Neutrophil (primary cell): ENCODE results near the gene FGFBP3.
"Not testable (repeated sequence)": the region's sequence is repeated elsewhere in the genome, so short reads cannot be mapped to it uniquely, and the experiment has no call there.

Source experiments
- H3K27ac ChIP-seq: fragments of 200-600 bp; sonication (generic); 2 replicates; pipeline ENCODE4 v1.5.1; 2016; ENCODE audit warnings: mild to moderate bottlenecking, moderate library complexity
- H3K27me3 ChIP-seq: fragments of 200-600 bp; sonication (generic); 2 replicates; pipeline ENCODE4 v1.6.0; 2016; ENCODE audit warnings: mild to moderate bottlenecking
- H3K36me3 ChIP-seq: fragments of 200-600 bp; sonication (generic); 2 replicates; pipeline ENCODE4 v1.5.1; 2017
- H3K4me1 ChIP-seq, 2 experiments: fragments of 200-600 bp in 1 of 2; sonication (generic) in 1 of 2; 1 replicate in 1 of 2; 2 replicates in 1 of 2; pipeline versions ENCODE4 v1.5.1 to v1.6.1; 2013 to 2016; ENCODE audit warnings: low read depth in 1 of 2, low read length in 1 of 2, mild to moderate bottlenecking in 1 of 2, moderate library complexity in 1 of 2; ENCODE audit not compliant: control insufficient read depth in 1 of 2, insufficient read depth in 1 of 2
- H3K4me3 ChIP-seq, 2 experiments: fragments of 200-600 bp in 1 of 2; sonication (generic) in 1 of 2; 1 replicate in 1 of 2; 2 replicates in 1 of 2; pipeline ENCODE4 v1.5.1; 2013 to 2016; ENCODE audit warnings: low read depth in 1 of 2, low read length in 1 of 2, mild to moderate bottlenecking in 1 of 2, moderate library complexity in 1 of 2
- H3K9me3 ChIP-seq: fragments of 200-600 bp; sonication (generic); 2 replicates; pipeline ENCODE4 v1.5.1; 2016
- CTCF ChIP-seq: fragments of 200-600 bp; sonication (generic); IDR thresholded peaks from 2 replicates; pipeline ENCODE4 v1.5.1; 2016; ENCODE audit warnings: antibody characterized with exemption

FGFBP3 gene

GRCh38 chr10:91897421-91897820, 11.9 kb downstream of the FGFBP3 start:
- TF ChIP-seq CTCF = no peak
- H3K36me3 ChIP-seq = no peaks in the 10 kb centered on the region
- H3K4me1 ChIP-seq = peaks cover 8 to 10% of the 10 kb centered on the region in 2 experiments
- H3K27me3 ChIP-seq = no peaks in the 10 kb centered on the region
- no peaks in the 10 kb centered on the region for H3K9me3 ChIP-seq
- H3K4me3 ChIP-seq = no peak overlapping the region
- no peak overlapping the region for H3K27ac ChIP-seq

- no peak for TF ChIP-seq CTCF
- no peaks in the 10 kb centered on the region for H3K9me3 ChIP-seq
- H3K27ac ChIP-seq = no peak overlapping the region
- no peaks in the 10 kb centered on the region for H3K36me3 ChIP-seq
- H3K27me3 ChIP-seq = no peaks in the 10 kb centered on the region
- H3K4me3 ChIP-seq = no peak overlapping the region
- no peaks in the 10 kb centered on the region for H3K4me1 ChIP-seq
These were observed 13.0 kb downstream of the FGFBP3 start for GRCh38 chr10:91896212-91896756.

GRCh38 chr10:91894261-91894685, 15.0 kb downstream of the FGFBP3 start:
- H3K27me3 ChIP-seq = peaks cover 14% of the 10 kb centered on the region
- not testable (repeated sequence) for H3K4me1 ChIP-seq, H3K9me3 ChIP-seq, H3K27ac ChIP-seq, H3K4me3 ChIP-seq, H3K36me3 ChIP-seq

- H3K27me3 ChIP-seq = peaks cover 27% of the 10 kb centered on the region
These were observed 16.2 kb downstream of the FGFBP3 start for GRCh38 chr10:91893051-91893450.

GRCh38 chr10:91891125-91892001, 17.9 kb downstream of the FGFBP3 start:
- Histone ChIP-seq H3K4me1 (peaks cover 9 to 11% of the 10 kb centered on the region in 2 experiments), H3K9me3 (no peaks in the 10 kb centered on the region), H3K36me3 (no peaks in the 10 kb centered on the region), H3K27me3 (peaks cover 44% of the 10 kb centered on the region), H3K27ac (no peak overlapping the region), H3K4me3 (no peak overlapping the region)
- TF ChIP-seq CTCF = no peak

More at GRCh38 chr10:91893051-91893450, 16.2 kb downstream of the FGFBP3 start:
- H3K4me1 ChIP-seq = peaks cover 0 to under 1% of the 10 kb centered on the region in 2 experiments
- H3K4me3 ChIP-seq = no peak overlapping the region
- no peak overlapping the region for H3K27ac ChIP-seq
- H3K36me3 ChIP-seq = no peaks in the 10 kb centered on the region
- no peaks in the 10 kb centered on the region for H3K9me3 ChIP-seq
- no peak for TF ChIP-seq CTCF
